CD8-positive, alpha-beta memory T cell (primary cell): ENCODE results near the gene CDH5. TPM values are rescaled to one million over a fixed set of nuclear protein-coding genes. Genes with fewer than 3 reads are reported as not detected.

ENCODE experiments used
- CTCF ChIA-PET: fragments of 350-600 bp; sonication (Branson Sonifier 250); formaldehyde crosslinking; loops from one replicate; lab custom pipeline; 2021; ENCODE audit warnings: antibody characterized with exemption; lab: Charles Lee
- POLR2A ChIA-PET: fragments of 350-600 bp; sonication (Branson Sonifier 250); formaldehyde crosslinking; loops from one replicate; lab custom pipeline; 2021; ENCODE audit warnings: antibody characterized with exemption; lab: Charles Lee
- DNase-seq, 5 donors: peaks; one replicate each; pipeline versions ENCODE4 v3.0.0 to v3.0.0-alpha.2; 2020 to 2022; ENCODE audit warnings: mixed read lengths in 1 of 5
- H3K27ac ChIP-seq: one replicate; pipeline ENCODE4 v1.7.0; 2013; ENCODE audit warnings: low read depth, mild to moderate bottlenecking, low read length, moderate library complexity
- H3K27me3 ChIP-seq: 2 replicates; pipeline ENCODE4 v1.7.0; 2013; ENCODE audit warnings: low read length, mild to moderate bottlenecking; ENCODE audit not compliant: insufficient read depth, poor library complexity, severe bottlenecking
- H3K36me3 ChIP-seq: 2 replicates; pipeline ENCODE4 v1.7.0; 2013; ENCODE audit warnings: mild to moderate bottlenecking, low read length, moderate library complexity; ENCODE audit not compliant: insufficient read depth
- H3K4me1 ChIP-seq: 2 replicates; pipeline ENCODE4 v1.7.0; 2013; ENCODE audit warnings: mild to moderate bottlenecking, low read length, moderate library complexity; ENCODE audit not compliant: insufficient read depth
- H3K4me3 ChIP-seq: 2 replicates; pipeline ENCODE4 v1.7.0; 2013; ENCODE audit warnings: mild to moderate bottlenecking, low read length
- H3K9me3 ChIP-seq: 2 replicates; pipeline ENCODE4 v1.7.0; 2013; ENCODE audit warnings: mild to moderate bottlenecking, low read length
- H3K27ac Mint-ChIP-seq, 8 donors: one replicate each; pipeline ENCODE4 v1.8.0; 2020 to 2021; ENCODE audit warnings: mixed read lengths in 8 of 8, mild to moderate bottlenecking in 6 of 8, inconsistent platforms in 3 of 8, moderate library complexity in 3 of 8
- H3K27me3 Mint-ChIP-seq, 2 donors: one replicate each; pipeline ENCODE4 v1.8.0; 2020 to 2021; ENCODE audit warnings: mixed read lengths in 2 of 2, mild to moderate bottlenecking in 1 of 2, moderate library complexity in 1 of 2
- H3K36me3 Mint-ChIP-seq, 3 donors: one replicate each; pipeline ENCODE4 v1.8.0; 2020 to 2021; ENCODE audit warnings: mixed read lengths in 3 of 3, inconsistent platforms in 1 of 3, mild to moderate bottlenecking in 1 of 3
- H3K4me1 Mint-ChIP-seq, 3 donors: one replicate each; pipeline ENCODE4 v1.8.0; 2020 to 2021; ENCODE audit warnings: mixed read lengths in 3 of 3, inconsistent platforms in 1 of 3, mild to moderate bottlenecking in 1 of 3
- H3K4me3 Mint-ChIP-seq, 7 donors: one replicate each; pipeline ENCODE4 v1.8.0; 2020 to 2021; ENCODE audit warnings: mixed read lengths in 7 of 7, mild to moderate bottlenecking in 6 of 7, moderate library complexity in 4 of 7, inconsistent platforms in 2 of 7
- H3K9me3 Mint-ChIP-seq, 5 donors: one replicate each; pipeline ENCODE4 v1.8.0; 2020 to 2022; ENCODE audit warnings: mixed read lengths in 5 of 5, mild to moderate bottlenecking in 3 of 5, moderate library complexity in 2 of 5, inconsistent platforms in 1 of 5
- polyA plus RNA-seq: library from polyadenylated mRNA; unstranded; fragments of 300-500 nt; fragmentation: Illumina TruSeq; gene quantifications from one replicate; pipeline ENCODE4 v1.2.3, GENCODE V29; 2021
- total RNA-seq, 2 experiments: library from RNA; stranded (reverse); gene quantifications; one replicate each; pipeline ENCODE4 v1.2.3, GENCODE V29; 2021

Gene CDH5
- total and polyA plus RNA-seq, 3 experiments from 2014 or later: not detected

- Mint-ChIP-seq H3K27ac (peak overlapping the region in 1 of 8 donors; percentile 12), H3K4me3 (no peak overlapping the region), H3K27me3 (peaks cover 19 to 61% of the 10 kb centered on the region in 2 donors), H3K36me3 (no peaks in the 10 kb centered on the region), H3K9me3 (no peaks in the 10 kb centered on the region), H3K4me1 (no peaks in the 10 kb centered on the region)
- H3K9me3 ChIP-seq: no peaks in the 10 kb centered on the region
- no peak overlapping the region for H3K4me3 ChIP-seq
- DNase-seq: no peak
- ChIA-PET POLR2A (no interaction called here), CTCF (interaction anchor here (1.4 kb wide), 1 partner anchor 36 kb away, joined by 4 read pairs; no protein-coding TSS in a partner anchor)
- H3K4me1 ChIP-seq: no peaks in the 10 kb centered on the region
- no peaks in the 10 kb centered on the region for H3K36me3 ChIP-seq
- H3K27me3 ChIP-seq: peaks cover 10% of the 10 kb centered on the region
- no peak overlapping the region for H3K27ac ChIP-seq
Measured at GRCh38 chr16:66440271-66440802, 73.8 kb downstream of the CDH5 start.

- CTCF ChIA-PET: interaction anchor here (1.4 kb wide), 1 partner anchor 36 kb away, joined by 4 read pairs; no protein-coding TSS in a partner anchor
Measured at GRCh38 chr16:66440970-66441369, 74.5 kb downstream of the CDH5 start.

GRCh38 chr16:66441586-66442375 is 75.3 kb downstream of the CDH5 start:
- DNase-seq: no peak
- Histone ChIP-seq H3K27me3 (peaks cover 10% of the 10 kb centered on the region), H3K27ac (no peak overlapping the region), H3K36me3 (no peaks in the 10 kb centered on the region), H3K9me3 (no peaks in the 10 kb centered on the region), H3K4me3 (no peak overlapping the region), H3K4me1 (no peaks in the 10 kb centered on the region)
- Mint-ChIP-seq H3K9me3 (no peaks in the 10 kb centered on the region), H3K36me3 (no peaks in the 10 kb centered on the region), H3K27me3 (peaks cover 19 to 65% of the 10 kb centered on the region in 2 donors), H3K4me3 (no peak overlapping the region), H3K27ac (no peak overlapping the region), H3K4me1 (no peaks in the 10 kb centered on the region)
- ChIA-PET CTCF (interaction anchor here (1.3 to 1.9 kb wide), 3 partner anchors 8 to 35 kb away, joined by 3 to 4 read pairs (median 3); no protein-coding TSS in a partner anchor), POLR2A (no interaction called here)

More at GRCh38 chr16:66440970-66441369, 74.5 kb downstream of the CDH5 start:
- Histone ChIP-seq H3K27me3 (peaks cover 10% of the 10 kb centered on the region), H3K27ac (no peak overlapping the region), H3K36me3 (no peaks in the 10 kb centered on the region), H3K9me3 (no peaks in the 10 kb centered on the region), H3K4me3 (no peak overlapping the region), H3K4me1 (no peaks in the 10 kb centered on the region)
- DNase-seq: no peak
- peak overlapping the region in 1 of 8 donors; percentile 12 for H3K27ac Mint-ChIP-seq
- H3K4me1 Mint-ChIP-seq: no peaks in the 10 kb centered on the region
- no peaks in the 10 kb centered on the region for H3K36me3 Mint-ChIP-seq
- no peak overlapping the region for H3K4me3 Mint-ChIP-seq
- POLR2A ChIA-PET: no interaction called here
- no peaks in the 10 kb centered on the region for H3K9me3 Mint-ChIP-seq
- peaks cover 19 to 60% of the 10 kb centered on the region in 2 donors for H3K27me3 Mint-ChIP-seq

GRCh38 chr16:66442502-66443268 is 76.2 kb downstream of the CDH5 start:
- CTCF ChIA-PET: interaction anchor here (1.3 to 1.9 kb wide), 4 partner anchors 8 to 86 kb away, joined by 3 to 4 read pairs (median 3); no protein-coding TSS in a partner anchor
- Histone ChIP-seq H3K4me3 (no peak overlapping the region), H3K4me1 (no peaks in the 10 kb centered on the region), H3K27me3 (peaks cover 10% of the 10 kb centered on the region), H3K27ac (no peak overlapping the region), H3K9me3 (no peaks in the 10 kb centered on the region), H3K36me3 (no peaks in the 10 kb centered on the region)
- Mint-ChIP-seq H3K9me3 (no peaks in the 10 kb centered on the region), H3K27me3 (peaks cover 19 to 59% of the 10 kb centered on the region in 2 donors), H3K36me3 (no peaks in the 10 kb centered on the region), H3K27ac (no peak overlapping the region), H3K4me1 (no peaks in the 10 kb centered on the region), H3K4me3 (no peak overlapping the region)
- no peak for DNase-seq
- POLR2A ChIA-PET: no interaction called here

- H3K4me3 ChIP-seq: no peak overlapping the region
- H3K27me3 ChIP-seq: peaks cover 10% of the 10 kb centered on the region
- H3K4me1 ChIP-seq: no peaks in the 10 kb centered on the region
- Mint-ChIP-seq H3K36me3 (no peaks in the 10 kb centered on the region), H3K27ac (no peak overlapping the region), H3K4me3 (no peak overlapping the region), H3K27me3 (peaks cover 18 to 56% of the 10 kb centered on the region in 2 donors), H3K9me3 (no peaks in the 10 kb centered on the region), H3K4me1 (no peaks in the 10 kb centered on the region)
- POLR2A ChIA-PET: no interaction called here
- no peaks in the 10 kb centered on the region for H3K9me3 ChIP-seq
- CTCF ChIA-PET: interaction anchor here (1.3 to 1.9 kb wide), 4 partner anchors 8 to 85 kb away, joined by 3 to 4 read pairs (median 4); no protein-coding TSS in a partner anchor
- DNase-seq: no peak
- H3K36me3 ChIP-seq: no peaks in the 10 kb centered on the region
- H3K27ac ChIP-seq: no peak overlapping the region
Measured at GRCh38 chr16:66443269-66443652, 76.8 kb downstream of the CDH5 start.

- Mint-ChIP-seq H3K4me3 (no peak overlapping the region), H3K27ac (peak overlapping the region in 1 of 8 donors; percentile 11), H3K27me3 (peaks cover 9 to 50% of the 10 kb centered on the region in 2 donors), H3K36me3 (no peaks in the 10 kb centered on the region), H3K9me3 (no peaks in the 10 kb centered on the region), H3K4me1 (no peaks in the 10 kb centered on the region)
- H3K36me3 ChIP-seq: no peaks in the 10 kb centered on the region
- POLR2A ChIA-PET: no interaction called here
- CTCF ChIA-PET: interaction anchor here (1.7 kb wide), 1 partner anchor 37 kb away, joined by 4 read pairs; no protein-coding TSS in a partner anchor
- no peak overlapping the region for H3K27ac ChIP-seq
- H3K4me1 ChIP-seq: no peaks in the 10 kb centered on the region
- no peak overlapping the region for H3K4me3 ChIP-seq
- no peak for DNase-seq
- H3K9me3 ChIP-seq: no peaks in the 10 kb centered on the region
- H3K27me3 ChIP-seq: peaks cover 10% of the 10 kb centered on the region
Measured at GRCh38 chr16:66444049-66444481, 77.6 kb downstream of the CDH5 start.

- Mint-ChIP-seq H3K4me1 (no peaks in the 10 kb centered on the region), H3K27ac (no peak overlapping the region)
- CTCF ChIA-PET: interaction anchor here (1.4 to 1.5 kb wide), 2 partner anchors 40 to 143 kb away, joined by 4 read pairs; no protein-coding TSS in a partner anchor
Measured at GRCh38 chr16:66446737-66447136, 80.2 kb downstream of the CDH5 start.

More at GRCh38 chr16:66446737-66447136, 80.2 kb downstream of the CDH5 start:
- no peaks in the 10 kb centered on the region for H3K4me1 ChIP-seq
- H3K27ac ChIP-seq: no peak overlapping the region
- no peak overlapping the region for H3K4me3 ChIP-seq
- DNase-seq: no peak
- H3K9me3 Mint-ChIP-seq: no peaks in the 10 kb centered on the region
- no peaks in the 10 kb centered on the region for H3K36me3 ChIP-seq
- no peaks in the 10 kb centered on the region for H3K36me3 Mint-ChIP-seq
- H3K4me3 Mint-ChIP-seq: no peak overlapping the region
- peaks cover 7 to 31% of the 10 kb centered on the region in 2 donors for H3K27me3 Mint-ChIP-seq
- no peaks in the 10 kb centered on the region for H3K9me3 ChIP-seq
- H3K27me3 ChIP-seq: peaks cover 9% of the 10 kb centered on the region
- POLR2A ChIA-PET: no interaction called here
